Measurements from ENCODE around the gene AKAP12. TPM values are rescaled to one million over a fixed set of nuclear protein-coding genes. Genes with fewer than 3 reads are reported as not detected.
A peak's percentile ranks its signal among the peaks of the same experiment; 100 is the strongest.

Gene AKAP12
- total and polyA plus RNA-seq, 2 donors from 2014 or later = 10.2 to 84.6 TPM

GRCh38 chr6:151392427-151392826 is 152.7 kb downstream of the AKAP12 start:
- DNase-seq = no peak
- no peak overlapping the region for H3K27ac ChIP-seq (ENCODE audit: low read depth in 2 of 2, low read length in 2 of 2)
- intact Hi-C loops (cut with DNase I) = no loop called here
- H3K9me3 ChIP-seq (ENCODE audit: control insufficient read depth in 2 of 3, insufficient read depth in 1 of 3, low read length in 3 of 3) = no peaks in the 10 kb centered on the region
- H3K9ac ChIP-seq (ENCODE audit: low read length in 3 of 3) = peak overlapping the region; percentile 5 to 34 (median 20)
- FAIRE-seq = no peak
- no peak for TF ChIP-seq CTCF (IDR thresholded peaks at IDR 0.05; ENCODE audit: borderline replicate concordance, extremely low read depth, insufficient read depth)
- no peaks in the 10 kb centered on the region for H3K27me3 ChIP-seq (ENCODE audit: control insufficient read depth, insufficient read depth, low read length)
- H3K4me1 ChIP-seq (ENCODE audit: control insufficient read depth in 2 of 3, insufficient read depth in 2 of 3, low read depth in 1 of 3, low read length in 3 of 3) = peaks cover 3 to 36% (median 17%) of the 10 kb centered on the region in 3 donors
- peaks cover 0 to 3% (median 1%) of the 10 kb centered on the region in 3 donors for H3K36me3 ChIP-seq (ENCODE audit: control insufficient read depth in 2 of 3, insufficient read depth in 3 of 3, low read length in 3 of 3)
- H3K4me3 ChIP-seq (ENCODE audit: low read length in 3 of 3) = peak overlapping the region; percentile 26 to 80 (median 71)

- DNase-seq (no peak), FAIRE-seq (no peak)
- peaks cover 3 to 36% (median 17%) of the 10 kb centered on the region in 3 donors for H3K4me1 ChIP-seq (ENCODE audit: control insufficient read depth in 2 of 3, insufficient read depth in 2 of 3, low read depth in 1 of 3, low read length in 3 of 3)
- H3K27ac ChIP-seq (ENCODE audit: low read depth in 2 of 2, low read length in 2 of 2) = no peak overlapping the region
- no peaks in the 10 kb centered on the region for H3K27me3 ChIP-seq (ENCODE audit: control insufficient read depth, insufficient read depth, low read length)
- peak overlapping the region in 1 of 3 donors; percentile 30 for H3K9ac ChIP-seq (ENCODE audit: low read length in 3 of 3)
- intact Hi-C loops (cut with DNase I) = no loop called here
- no peaks in the 10 kb centered on the region for H3K9me3 ChIP-seq (ENCODE audit: control insufficient read depth in 2 of 3, insufficient read depth in 1 of 3, low read length in 3 of 3)
- TF ChIP-seq CTCF (IDR thresholded peaks at IDR 0.05; ENCODE audit: borderline replicate concordance, extremely low read depth, insufficient read depth) = no peak
- H3K36me3 ChIP-seq (ENCODE audit: control insufficient read depth in 2 of 3, insufficient read depth in 3 of 3, low read length in 3 of 3) = peaks cover 0 to 3% (median 2%) of the 10 kb centered on the region in 3 donors
- peak overlapping the region in 1 of 3 donors; percentile 71 for H3K4me3 ChIP-seq (ENCODE audit: low read length in 3 of 3)
Measured at GRCh38 chr6:151393410-151393809, 153.6 kb downstream of the AKAP12 start.

GRCh38 chr6:151399679-151400078 is 159.9 kb downstream of the AKAP12 start:
- Histone ChIP-seq H3K36me3 (ENCODE audit: control insufficient read depth in 2 of 3, insufficient read depth in 3 of 3, low read length in 3 of 3) (peaks cover 2 to 6% (median 4%) of the 10 kb centered on the region in 3 donors), H3K4me3 (ENCODE audit: low read length in 3 of 3) (no peak overlapping the region), H3K27ac (ENCODE audit: low read depth in 2 of 2, low read length in 2 of 2) (no peak overlapping the region), H3K9ac (ENCODE audit: low read length in 3 of 3) (no peak overlapping the region), H3K4me1 (ENCODE audit: control insufficient read depth in 2 of 3, insufficient read depth in 2 of 3, low read depth in 1 of 3, low read length in 3 of 3) (peaks cover 0 to 17% (median 8%) of the 10 kb centered on the region in 3 donors), H3K9me3 (ENCODE audit: control insufficient read depth in 2 of 3, insufficient read depth in 1 of 3, low read length in 3 of 3) (no peaks in the 10 kb centered on the region), H3K27me3 (ENCODE audit: control insufficient read depth, insufficient read depth, low read length) (no peaks in the 10 kb centered on the region)
- no peak for FAIRE-seq
- no peak for TF ChIP-seq CTCF (IDR thresholded peaks at IDR 0.05; ENCODE audit: borderline replicate concordance, extremely low read depth, insufficient read depth)
- no peak for DNase-seq
- intact Hi-C loops (cut with DNase I) = no loop called here

- Histone ChIP-seq H3K9me3 (ENCODE audit: control insufficient read depth in 2 of 3, insufficient read depth in 1 of 3, low read length in 3 of 3) (no peaks in the 10 kb centered on the region), H3K4me3 (ENCODE audit: low read length in 3 of 3) (no peak overlapping the region), H3K27me3 (ENCODE audit: control insufficient read depth, insufficient read depth, low read length) (no peaks in the 10 kb centered on the region), H3K27ac (ENCODE audit: low read depth in 2 of 2, low read length in 2 of 2) (no peak overlapping the region), H3K4me1 (ENCODE audit: control insufficient read depth in 2 of 3, insufficient read depth in 2 of 3, low read depth in 1 of 3, low read length in 3 of 3) (peaks cover 0 to 14% (median 5%) of the 10 kb centered on the region in 3 donors), H3K36me3 (ENCODE audit: control insufficient read depth in 2 of 3, insufficient read depth in 3 of 3, low read length in 3 of 3) (peaks cover 4 to 12% (median 4%) of the 10 kb centered on the region in 3 donors), H3K9ac (ENCODE audit: low read length in 3 of 3) (no peak overlapping the region)
- intact Hi-C loops (cut with DNase I) = no loop called here
- DNase-seq (no peak), FAIRE-seq (no peak)
- TF ChIP-seq CTCF (IDR thresholded peaks at IDR 0.05; ENCODE audit: borderline replicate concordance, extremely low read depth, insufficient read depth) = no peak
Measured at GRCh38 chr6:151400473-151400872, 160.7 kb downstream of the AKAP12 start.

Measured in kidney (tissue), 14 donors.